ENCODE data around the gene ZSCAN9. TPM values are rescaled to one million over a fixed set of nuclear protein-coding genes. Genes with fewer than 3 reads are reported as not detected.

Gene ZSCAN9
- total and polyA plus RNA-seq, 2 donors (not counting 3 experiments of a cell fraction or from before 2014, with no cell fraction given) = 11.7 to 18.0 TPM

DNA sequence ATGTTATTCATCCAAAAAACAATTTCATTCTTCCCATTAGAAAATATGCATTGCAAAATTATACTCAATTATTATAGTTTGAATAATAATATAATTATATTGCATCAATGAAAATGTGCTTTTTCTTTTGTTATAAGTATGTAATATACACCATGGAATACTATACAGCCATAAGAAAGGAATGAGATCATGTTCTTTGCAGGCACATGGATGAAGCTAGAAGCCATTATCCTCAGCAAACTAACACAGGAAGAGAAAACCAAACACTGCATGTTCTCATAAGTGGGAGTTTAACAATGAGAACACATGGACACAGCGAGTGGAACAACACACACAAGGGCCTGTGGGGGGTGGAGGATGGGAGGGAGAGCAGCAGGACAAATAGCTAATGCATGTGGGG, 32.0 kb downstream of the ZSCAN9 start:
- POLR2A ChIA-PET = no interaction called here
- intact Hi-C loops (cut with micrococcal nuclease) = no loop called here
- Histone ChIP-seq H3K4me2 (ENCODE audit: insufficient read depth, low read length) (no peak overlapping the region), H2AFZ (ENCODE audit: low read depth, low read length) (no peak overlapping the region), H3K9me1 (replicated peaks; ENCODE audit: control insufficient read depth, extremely low read depth, insufficient read depth, low read length) (no peaks in the 10 kb centered on the region), H4K20me1 (replicated peaks; ENCODE audit: control insufficient read depth, extremely low read depth, insufficient read depth, low read length) (no peaks in the 10 kb centered on the region), H3K9ac (replicated peaks; ENCODE audit: extremely low read depth, insufficient read depth, low read length) (no peak overlapping the region), H3K79me2 (ENCODE audit: control insufficient read depth, insufficient read depth, low read length) (no peaks in the 10 kb centered on the region), H3K4me3 (replicated peaks in 1 of 3; ENCODE audit: insufficient read depth in 1 of 3, low read depth in 1 of 3, low read length in 3 of 3) (no peak overlapping the region), H3K27me3 (ENCODE audit: control insufficient read depth in 2 of 2, insufficient read depth in 2 of 2, low read length in 2 of 2) (peaks cover 3 to 8% of the 10 kb centered on the region in 2 experiments), H3K36me3 (ENCODE audit: control insufficient read depth in 2 of 2, extremely low read depth in 1 of 2, insufficient read depth in 2 of 2, low read length in 2 of 2) (no peaks in the 10 kb centered on the region), H3K9me3 (replicated peaks; ENCODE audit: control insufficient read depth, insufficient read depth, low read length) (no peaks in the 10 kb centered on the region), H3K4me1 (ENCODE audit: control insufficient read depth, extremely low read depth, insufficient read depth, low read length) (peaks cover 10% of the 10 kb centered on the region), H3K27ac (ENCODE audit: insufficient read depth, low read depth, low read length) (no peak overlapping the region)
- dilution Hi-C loops (cut with MboI; ENCODE audit: extremely low pct_ligation_motif_present, low sequenced_read_pairs) = no loop called here
- CTCF ChIA-PET = no interaction called here
- TF ChIP-seq, protein P1, sequence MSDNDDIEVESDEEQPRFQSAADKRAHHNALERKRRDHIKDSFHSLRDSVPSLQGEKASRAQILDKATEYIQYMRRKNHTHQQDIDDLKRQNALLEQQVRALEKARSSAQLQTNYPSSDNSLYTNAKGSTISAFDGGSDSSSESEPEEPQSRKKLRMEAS (IDR thresholded peaks at IDR 0.05; ENCODE audit: insufficient read depth, insufficient read length) = no peak
- TF ChIP-seq, protein P2, sequence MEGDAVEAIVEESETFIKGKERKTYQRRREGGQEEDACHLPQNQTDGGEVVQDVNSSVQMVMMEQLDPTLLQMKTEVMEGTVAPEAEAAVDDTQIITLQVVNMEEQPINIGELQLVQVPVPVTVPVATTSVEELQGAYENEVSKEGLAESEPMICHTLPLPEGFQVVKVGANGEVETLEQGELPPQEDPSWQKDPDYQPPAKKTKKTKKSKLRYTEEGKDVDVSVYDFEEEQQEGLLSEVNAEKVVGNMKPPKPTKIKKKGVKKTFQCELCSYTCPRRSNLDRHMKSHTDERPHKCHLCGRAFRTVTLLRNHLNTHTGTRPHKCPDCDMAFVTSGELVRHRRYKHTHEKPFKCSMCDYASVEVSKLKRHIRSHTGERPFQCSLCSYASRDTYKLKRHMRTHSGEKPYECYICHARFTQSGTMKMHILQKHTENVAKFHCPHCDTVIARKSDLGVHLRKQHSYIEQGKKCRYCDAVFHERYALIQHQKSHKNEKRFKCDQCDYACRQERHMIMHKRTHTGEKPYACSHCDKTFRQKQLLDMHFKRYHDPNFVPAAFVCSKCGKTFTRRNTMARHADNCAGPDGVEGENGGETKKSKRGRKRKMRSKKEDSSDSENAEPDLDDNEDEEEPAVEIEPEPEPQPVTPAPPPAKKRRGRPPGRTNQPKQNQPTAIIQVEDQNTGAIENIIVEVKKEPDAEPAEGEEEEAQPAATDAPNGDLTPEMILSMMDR (IDR thresholded peaks at IDR 0.05; ENCODE audit: extremely low read depth in 1 of 2, insufficient read depth in 1 of 2, low read depth in 1 of 2, low read length in 2 of 2) = no peak
- TF ChIP-seq JUN (IDR thresholded peaks at IDR 0.05; ENCODE audit: borderline replicate concordance, insufficient read depth, insufficient read length, low read depth) (no peak), POLR2AphosphoS5 (IDR thresholded peaks at IDR 0.05; ENCODE audit: insufficient read depth, low read depth, low read length) (no peak), POLR2A (IDR thresholded peaks at IDR 0.05; ENCODE audit: low read depth, low read length) (no peak), FOS (IDR thresholded peaks at IDR 0.05; ENCODE audit: borderline replicate concordance, insufficient read depth, low read length) (no peak), GATA2 (IDR thresholded peaks at IDR 0.05; ENCODE audit: insufficient read depth, insufficient read length, low read depth, low read length) (no peak), EZH2 (IDR thresholded peaks at IDR 0.05; ENCODE audit: borderline replicate concordance, low read depth, low read length, severe bottlenecking) (no peak), MYC (IDR thresholded peaks at IDR 0.05; ENCODE audit: low read depth, low read length) (no peak)
- DNase-seq (ENCODE audit: low read depth, low spot score) (no peak), FAIRE-seq (no peak)
- no TSS peak for BruUV-seq (replicated peaks)
